ENCODE measurements around the gene PRPS1. TPM values are rescaled to one million over a fixed set of nuclear protein-coding genes. Genes with fewer than 3 reads are reported as not detected.

Gene PRPS1
- total RNA-seq, 1 experiment from 2014 or later = 90.5 TPM

DNA sequence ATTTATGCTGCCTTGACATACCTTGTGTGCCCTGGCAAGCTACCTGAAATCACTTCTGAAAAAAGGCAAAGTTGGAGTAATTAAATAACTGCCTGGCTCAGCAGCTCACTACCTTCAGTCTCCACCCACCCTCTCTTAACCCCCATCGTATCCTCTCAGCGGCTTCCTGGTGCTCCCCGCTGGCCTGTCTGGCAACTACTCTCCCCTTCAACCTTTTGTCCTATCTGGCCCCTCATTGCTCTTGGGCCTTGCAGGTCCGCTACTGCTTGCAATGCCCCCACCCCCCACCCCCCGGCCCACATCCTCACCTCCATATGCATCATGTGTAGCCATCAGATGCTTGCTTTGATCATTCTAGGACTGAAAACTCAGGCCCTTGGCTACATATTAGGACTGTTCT is 34.5 kb downstream of the PRPS1 start:
- peaks cover 6% of the 10 kb centered on the region for H3K27me3 Mint-ChIP-seq (ENCODE audit: low read depth)

More for the DNA sequence above, 34.5 kb downstream of the PRPS1 start:
- Histone ChIP-seq H2BK15ac (ENCODE audit: low read depth, low read length) (no peak overlapping the region), H4K91ac (ENCODE audit: insufficient read length, low read depth, low read length) (no peak overlapping the region), H3K23ac (ENCODE audit: insufficient read length, low read depth, low read length) (no peak overlapping the region), H4K5ac (ENCODE audit: insufficient read length, low read depth, low read length) (no peak overlapping the region), H3K23me2 (ENCODE audit: insufficient read length, low read depth, low read length, poor library complexity, severe bottlenecking) (no peaks in the 10 kb centered on the region), H3K9me3 (ENCODE audit: control insufficient read depth, low read depth, low read length) (no peaks in the 10 kb centered on the region), H2AFZ (ENCODE audit: low read length) (no peak overlapping the region), H3K4ac (ENCODE audit: low read depth, low read length) (no peak overlapping the region), H3K27ac (ENCODE audit: insufficient read length, low read depth, low read length) (no peak overlapping the region), H4K8ac (replicated peaks; ENCODE audit: insufficient read length, low read depth, low read length) (no peak overlapping the region), H3K79me2 (ENCODE audit: insufficient read depth, low read length) (no peaks in the 10 kb centered on the region), H3K14ac (ENCODE audit: insufficient read depth, low read length) (no peak overlapping the region), H2BK5ac (ENCODE audit: insufficient read length, low read length) (no peak overlapping the region), H3K9ac (ENCODE audit: extremely low read depth, insufficient read length, low read length) (no peak overlapping the region), H3K4me1 (ENCODE audit: insufficient read depth, low read length) (no peaks in the 10 kb centered on the region; the same call in 1 of the 2 replicates), H3K27me3 (ENCODE audit: insufficient read depth, low read length) (no peaks in the 10 kb centered on the region), H3K56ac (ENCODE audit: insufficient read length, low read depth, low read length) (no peak overlapping the region), H2AK5ac (ENCODE audit: insufficient read length, low read length) (no peak overlapping the region), H4K20me1 (ENCODE audit: control insufficient read depth, insufficient read depth, insufficient read length) (no peaks in the 10 kb centered on the region), H2BK20ac (ENCODE audit: low read depth, low read length, poor library complexity, severe bottlenecking) (no peak overlapping the region), H2BK12ac (ENCODE audit: insufficient read length, low read depth, low read length) (no peak overlapping the region), H3T11ph (ENCODE audit: low read length) (no peak overlapping the region), H3K18ac (ENCODE audit: insufficient read length, low read depth, low read length) (no peak overlapping the region), H2BK120ac (ENCODE audit: low read depth, low read length, poor library complexity, severe bottlenecking) (no peak overlapping the region), H3K79me1 (ENCODE audit: insufficient read depth, low read depth, low read length, poor library complexity, severe bottlenecking) (no peaks in the 10 kb centered on the region), H3K4me2 (ENCODE audit: insufficient read depth, insufficient read length, low read length) (no peak overlapping the region)
- H3K36me3 Mint-ChIP-seq (ENCODE audit: insufficient read depth in 1 of 3, low read depth in 3 of 3) = no peaks in the 10 kb centered on the region; a peak in 1 of 7 replicates
- DNase-seq = peak; percentile 39
- TF ChIP-seq, protein P1, sequence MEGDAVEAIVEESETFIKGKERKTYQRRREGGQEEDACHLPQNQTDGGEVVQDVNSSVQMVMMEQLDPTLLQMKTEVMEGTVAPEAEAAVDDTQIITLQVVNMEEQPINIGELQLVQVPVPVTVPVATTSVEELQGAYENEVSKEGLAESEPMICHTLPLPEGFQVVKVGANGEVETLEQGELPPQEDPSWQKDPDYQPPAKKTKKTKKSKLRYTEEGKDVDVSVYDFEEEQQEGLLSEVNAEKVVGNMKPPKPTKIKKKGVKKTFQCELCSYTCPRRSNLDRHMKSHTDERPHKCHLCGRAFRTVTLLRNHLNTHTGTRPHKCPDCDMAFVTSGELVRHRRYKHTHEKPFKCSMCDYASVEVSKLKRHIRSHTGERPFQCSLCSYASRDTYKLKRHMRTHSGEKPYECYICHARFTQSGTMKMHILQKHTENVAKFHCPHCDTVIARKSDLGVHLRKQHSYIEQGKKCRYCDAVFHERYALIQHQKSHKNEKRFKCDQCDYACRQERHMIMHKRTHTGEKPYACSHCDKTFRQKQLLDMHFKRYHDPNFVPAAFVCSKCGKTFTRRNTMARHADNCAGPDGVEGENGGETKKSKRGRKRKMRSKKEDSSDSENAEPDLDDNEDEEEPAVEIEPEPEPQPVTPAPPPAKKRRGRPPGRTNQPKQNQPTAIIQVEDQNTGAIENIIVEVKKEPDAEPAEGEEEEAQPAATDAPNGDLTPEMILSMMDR (conservative IDR thresholded peaks at IDR 0.05) = no peak
- no CpG with 5 or more reads among the region's 5 CpGs for WGBS (ENCODE audit: extremely low coverage, insufficient read length, low lambda C conversion rate)
- peaks cover 5 to 10% of the 10 kb centered on the region in 2 experiments; a peak in 3 of 4 replicates for H3K4me1 Mint-ChIP-seq
- no peak overlapping the region; a peak in 1 of 7 replicates for H3K27ac Mint-ChIP-seq
- peaks cover 0 to 30% of the 10 kb centered on the region in 2 experiments; a peak in 3 of 5 replicates for H3K9me3 Mint-ChIP-seq
- no peak overlapping the region for H3K4me3 Mint-ChIP-seq

Data from H9 (cell line).